Trophoblast cell (in vitro differentiated cells and primary cell): Measurements from ENCODE around the gene MSRB3.
"Not testable (repeated sequence)": the region's sequence is repeated elsewhere in the genome, so short reads cannot be mapped to it uniquely, and the experiment has no call there.

ENCODE experiments used
- DNase-seq, 2 donors: peaks; one replicate each; pipeline ENCODE4 v3.0.0-alpha.2; 2016
- H2AFZ ChIP-seq: 2 replicates; pipeline ENCODE4 v1.6.1; 2013; ENCODE audit warnings: low read length, moderate library complexity, mild to moderate bottlenecking; ENCODE audit not compliant: insufficient read depth, poor library complexity
- H2AK5ac ChIP-seq: 2 replicates; pipeline ENCODE4 v1.6.1; 2013; ENCODE audit warnings: mild to moderate bottlenecking, low read length
- H2BK120ac ChIP-seq: 2 replicates; pipeline ENCODE4 v1.6.1; 2013; ENCODE audit warnings: low read length, mild to moderate bottlenecking, moderate library complexity; ENCODE audit not compliant: insufficient read depth, poor library complexity
- H2BK12ac ChIP-seq: 2 replicates; pipeline ENCODE4 v1.6.1; 2013; ENCODE audit warnings: mild to moderate bottlenecking, low read length, moderate library complexity
- H2BK5ac ChIP-seq: 2 replicates; pipeline ENCODE4 v1.6.1; 2013; ENCODE audit warnings: low read length, low read depth, moderate library complexity, mild to moderate bottlenecking; ENCODE audit not compliant: poor library complexity
- H3K14ac ChIP-seq: 2 replicates; pipeline ENCODE4 v1.6.1; 2013; ENCODE audit warnings: mild to moderate bottlenecking, low read length
- H3K18ac ChIP-seq: 2 replicates; pipeline ENCODE4 v1.6.1; 2013; ENCODE audit warnings: mild to moderate bottlenecking, low read length
- H3K23ac ChIP-seq: 2 replicates; pipeline ENCODE4 v1.6.1; 2013; ENCODE audit warnings: low read length
- H3K27ac ChIP-seq: 2 replicates; pipeline ENCODE4 v1.5.1; 2013; ENCODE audit warnings: low read depth, mild to moderate bottlenecking, inconsistent platforms, low read length, moderate library complexity
- H3K27me3 ChIP-seq: 2 replicates; pipeline ENCODE4 v1.6.1; 2013; ENCODE audit warnings: inconsistent platforms, mild to moderate bottlenecking, low read length, moderate library complexity; ENCODE audit not compliant: insufficient read depth
- H3K36me3 ChIP-seq, 2 experiments: 1 replicate in 1 of 2; 2 replicates in 1 of 2; pipeline ENCODE4 v1.6.1; 2013; ENCODE audit warnings: low read length in 2 of 2, mild to moderate bottlenecking in 2 of 2, moderate library complexity in 1 of 2; ENCODE audit not compliant: insufficient read depth in 2 of 2, control insufficient read depth in 1 of 2
- H3K4ac ChIP-seq: 2 replicates; pipeline ENCODE4 v1.6.1; 2013; ENCODE audit warnings: low read depth, mild to moderate bottlenecking, low read length, moderate library complexity
- H3K4me1 ChIP-seq, 2 experiments: 1 replicate in 1 of 2; 2 replicates in 1 of 2; pipeline ENCODE4 v1.6.1; 2013; ENCODE audit warnings: low read length in 2 of 2, mild to moderate bottlenecking in 2 of 2, moderate library complexity in 1 of 2; ENCODE audit not compliant: insufficient read depth in 2 of 2, control insufficient read depth in 1 of 2
- H3K4me2 ChIP-seq: 2 replicates; pipeline ENCODE4 v1.6.1; 2013; ENCODE audit warnings: inconsistent platforms, mild to moderate bottlenecking, low read length, moderate library complexity
- H3K4me3 ChIP-seq: 2 replicates; pipeline ENCODE4 v1.5.1; 2013; ENCODE audit warnings: mild to moderate bottlenecking, low read depth, low read length, inconsistent platforms
- H3K79me1 ChIP-seq: one replicate; pipeline ENCODE4 v1.6.1; 2013; ENCODE audit warnings: low read length
- H3K79me2 ChIP-seq: 2 replicates; pipeline ENCODE4 v1.6.1; 2013; ENCODE audit warnings: low read length, mild to moderate bottlenecking; ENCODE audit not compliant: control insufficient read depth, insufficient read depth, poor library complexity
- H3K9ac ChIP-seq: 2 replicates; pipeline ENCODE4 v1.6.1; 2013; ENCODE audit warnings: mild to moderate bottlenecking, low read length
- H3K9me3 ChIP-seq: 2 replicates; pipeline ENCODE4 v1.6.1; 2013; ENCODE audit warnings: low read depth, mild to moderate bottlenecking, control low read depth, inconsistent platforms, low read length; ENCODE audit not compliant: insufficient read depth
- H4K12ac ChIP-seq: 2 replicates; pipeline ENCODE4 v1.6.1; 2013; ENCODE audit warnings: low read depth, mild to moderate bottlenecking, low read length, moderate library complexity
- H4K8ac ChIP-seq: 2 replicates; pipeline ENCODE4 v1.6.1; 2013; ENCODE audit warnings: low read depth, mild to moderate bottlenecking, low read length, moderate library complexity
- H4K91ac ChIP-seq: one replicate; pipeline ENCODE4 v1.6.1; 2013; ENCODE audit warnings: low read depth, mild to moderate bottlenecking, low read length, moderate library complexity
- WGBS: extraction: QIAGEN DNeasy Blood & Tissue Kit; methylation state at CpG from one replicate; pipeline ENCODE4 v1.1.7; 2013; ENCODE audit warnings: missing lambda C conversion rate; ENCODE audit not compliant: insufficient read length, insufficient coverage; ENCODE audit errors: extremely low coverage; 5-methylcytosine and 5-hydroxymethylcytosine counted together

The MSRB3 gene

GRCh38 chr12:65279369-65280112 is 1.1 kb downstream of the MSRB3 start:
- WGBS: no CpG with 5 or more reads among the region's 23 CpGs
- Histone ChIP-seq H2BK5ac (no peak overlapping the region), H2AFZ (peak overlapping the region; percentile 68), H3K79me1 (peaks cover 9% of the 10 kb centered on the region), H3K23ac (no peak overlapping the region), H3K27ac (peak overlapping the region; percentile 2), H2BK120ac (no peak overlapping the region), H4K12ac (peak overlapping the region; percentile 75), H2AK5ac (no peak overlapping the region), H4K91ac (peak overlapping the region; percentile 37), H2BK12ac (no peak overlapping the region), H4K8ac (peak overlapping the region; percentile 59), H3K9me3 (no peaks in the 10 kb centered on the region), H3K4ac (no peak overlapping the region), H3K14ac (peak overlapping the region; percentile 55), H3K27me3 (no peaks in the 10 kb centered on the region), H3K4me1 (peaks cover 0 to 4% of the 10 kb centered on the region in 2 experiments), H3K79me2 (peaks cover 2% of the 10 kb centered on the region), H3K4me3 (peak overlapping the region; percentile 97), H3K4me2 (peak overlapping the region; percentile 79), H3K18ac (peak overlapping the region; percentile 65), H3K36me3 (no peaks in the 10 kb centered on the region), H3K9ac (no peak overlapping the region)
- no peak for DNase-seq

- Histone ChIP-seq H3K9me3 (no peaks in the 10 kb centered on the region), H3K9ac (no peak overlapping the region), H2BK120ac (no peak overlapping the region), H3K14ac (no peak overlapping the region), H2BK5ac (no peak overlapping the region), H3K79me1 (peaks cover 9% of the 10 kb centered on the region), H3K4me3 (no peak overlapping the region), H3K4me1 (peaks cover 0 to 4% of the 10 kb centered on the region in 2 experiments), H3K27ac (no peak overlapping the region), H3K79me2 (peaks cover 2% of the 10 kb centered on the region), H2AK5ac (no peak overlapping the region), H3K27me3 (no peaks in the 10 kb centered on the region), H3K4me2 (no peak overlapping the region), H4K8ac (no peak overlapping the region), H4K91ac (no peak overlapping the region), H3K18ac (no peak overlapping the region), H2BK12ac (no peak overlapping the region), H3K23ac (no peak overlapping the region), H4K12ac (no peak overlapping the region), H2AFZ (no peak overlapping the region), H3K36me3 (no peaks in the 10 kb centered on the region), H3K4ac (no peak overlapping the region)
- no peak for DNase-seq
- no CpG with 5 or more reads among the region's 3 CpGs for WGBS
Measured at GRCh38 chr12:65280306-65280705, 1.8 kb downstream of the MSRB3 start.

- DNase-seq: no peak
- no peak overlapping the region for H3K4me3 ChIP-seq
- H3K79me2 ChIP-seq: peaks cover 2% of the 10 kb centered on the region
- H3K4me1 ChIP-seq: peaks cover 0 to 4% of the 10 kb centered on the region in 2 experiments
- no peak overlapping the region for H3K4me2 ChIP-seq
- no peak overlapping the region for H2AFZ ChIP-seq
- H3K27me3 ChIP-seq: no peaks in the 10 kb centered on the region
- H3K27ac ChIP-seq: no peak overlapping the region
- no peak overlapping the region for H3K9ac ChIP-seq
- H2BK5ac ChIP-seq: no peak overlapping the region
- H3K36me3 ChIP-seq: no peaks in the 10 kb centered on the region
- H3K18ac ChIP-seq: no peak overlapping the region
- no peak overlapping the region for H4K8ac ChIP-seq
- H4K12ac ChIP-seq: no peak overlapping the region
- no peak overlapping the region for H2BK120ac ChIP-seq
- no peak overlapping the region for H3K4ac ChIP-seq
- H2BK12ac ChIP-seq: no peak overlapping the region
- H3K79me1 ChIP-seq: peaks cover 9% of the 10 kb centered on the region
- no peak overlapping the region for H4K91ac ChIP-seq
- no peak overlapping the region for H2AK5ac ChIP-seq
- no peaks in the 10 kb centered on the region for H3K9me3 ChIP-seq
- no peak overlapping the region for H3K23ac ChIP-seq
- no peak overlapping the region for H3K14ac ChIP-seq
- no CpG with 5 or more reads among the region's 1 CpG for WGBS
Measured at GRCh38 chr12:65282840-65283239, 4.4 kb downstream of the MSRB3 start.

- H2AK5ac ChIP-seq, H3K18ac ChIP-seq, H2BK5ac ChIP-seq, H3K4ac ChIP-seq, H3K36me3 ChIP-seq, H3K14ac ChIP-seq, H3K79me2 ChIP-seq, H3K23ac ChIP-seq, H4K8ac ChIP-seq, H2BK12ac ChIP-seq, H3K4me2 ChIP-seq, DNase-seq, H3K27ac ChIP-seq, H3K27me3 ChIP-seq, H3K79me1 ChIP-seq, H3K9ac ChIP-seq, H4K12ac ChIP-seq, H2BK120ac ChIP-seq, H3K9me3 ChIP-seq, H2AFZ ChIP-seq, H4K91ac ChIP-seq, H3K4me3 ChIP-seq, H3K4me1 ChIP-seq: not testable (repeated sequence)
- no CpG with 5 or more reads among the region's 7 CpGs for WGBS
Measured at GRCh38 chr12:65285532-65285931, 7.0 kb downstream of the MSRB3 start.
